Measurements from ENCODE around the gene VPS33B. TPM values are rescaled to one million over a fixed set of nuclear protein-coding genes. Genes with fewer than 3 reads are reported as not detected.
"Not testable (repeated sequence)": the region's sequence is repeated elsewhere in the genome, so short reads cannot be mapped to it uniquely, and the experiment has no call there.

Gene VPS33B
- total and polyA plus RNA-seq, 2 experiments from 2014 or later = 8.8 to 15.2 TPM

GRCh38 chr15:91013701-91014100 lies 8.7 kb downstream of the VPS33B start:
- not testable (repeated sequence) for H2AFZ ChIP-seq; H3K36me3 ChIP-seq (ENCODE audit: insufficient read depth); H3K4me3 ChIP-seq; H3K4me1 Mint-ChIP-seq; H3K4me1 ChIP-seq (ENCODE audit: insufficient read depth); H3K27ac Mint-ChIP-seq; H3F3A ChIP-seq (replicated peaks; ENCODE audit: low read depth); H3K4me3 Mint-ChIP-seq; H3K4me2 ChIP-seq; H3K9me2 ChIP-seq (ENCODE audit: insufficient read depth); H3K36me3 Mint-ChIP-seq (ENCODE audit: low read depth); H4K20me1 ChIP-seq (replicated peaks; ENCODE audit: insufficient read depth); H3K79me2 ChIP-seq (replicated peaks; ENCODE audit: insufficient read depth); H3K9me3 Mint-ChIP-seq; ATAC-seq; DNase-seq (ENCODE audit: low spot score); H3K27me3 ChIP-seq (ENCODE audit: insufficient read depth); H3K27me3 Mint-ChIP-seq (ENCODE audit: insufficient read depth, low read depth, poor library complexity); H3K27ac ChIP-seq (ENCODE audit: low read depth)

GRCh38 chr15:91007266-91007665 lies 15.1 kb downstream of the VPS33B start:
- Histone ChIP-seq H3K4me2 (no peak overlapping the region), H3K4me1 (ENCODE audit: insufficient read depth) (no peaks in the 10 kb centered on the region), H3K27ac (ENCODE audit: low read depth) (no peak overlapping the region), H3K9me2 (ENCODE audit: insufficient read depth) (no peaks in the 10 kb centered on the region), H3K27me3 (ENCODE audit: insufficient read depth) (no peaks in the 10 kb centered on the region), H3K79me2 (replicated peaks; ENCODE audit: insufficient read depth) (no peaks in the 10 kb centered on the region), H3K36me3 (ENCODE audit: insufficient read depth) (peaks cover 5% of the 10 kb centered on the region; the same call in 1 of the 2 replicates), H4K20me1 (replicated peaks; ENCODE audit: insufficient read depth) (no peaks in the 10 kb centered on the region; the same call in 1 of the 2 replicates), H3F3A (replicated peaks; ENCODE audit: low read depth) (no peaks in the 10 kb centered on the region), H3K4me3 (no peak overlapping the region), H2AFZ (no peak overlapping the region)
- peaks cover 11% of the 10 kb centered on the region for H3K36me3 Mint-ChIP-seq (ENCODE audit: low read depth)
- H3K4me1 Mint-ChIP-seq = no peaks in the 10 kb centered on the region
- ATAC-seq = no peak
- TF ChIP-seq ZNF462 (CRISPR knock-in tag; IDR thresholded peaks at IDR 0.05) = no peak
- TF ChIP-seq ZNF114 (CRISPR knock-in tag; IDR thresholded peaks at IDR 0.05) = no peak
- no peak for TF ChIP-seq CREB1 (CRISPR knock-in tag; IDR thresholded peaks at IDR 0.05; ENCODE audit: low read depth)
- TF ChIP-seq EZH2phosphoT487 (IDR thresholded peaks at IDR 0.05; ENCODE audit: unreplicated experiment) = no peak
- H3K4me3 Mint-ChIP-seq = no peak overlapping the region
- no peak overlapping the region for H3K27ac Mint-ChIP-seq
- peaks cover 3% of the 10 kb centered on the region for H3K27me3 Mint-ChIP-seq (ENCODE audit: insufficient read depth, low read depth, poor library complexity)
- no peak for DNase-seq (ENCODE audit: low spot score)
- no peaks in the 10 kb centered on the region for H3K9me3 Mint-ChIP-seq

Measured in GM23338 (cell line).